Astrocyte of the hippocampus (primary cell): ENCODE measurements around the gene WDFY4.

ENCODE experiments used
- DNase-seq: peaks from one replicate; pipeline ENCODE4 v3.0.0; 2011; ENCODE audit warnings: low read depth, low spot score

WDFY4 gene

DNA sequence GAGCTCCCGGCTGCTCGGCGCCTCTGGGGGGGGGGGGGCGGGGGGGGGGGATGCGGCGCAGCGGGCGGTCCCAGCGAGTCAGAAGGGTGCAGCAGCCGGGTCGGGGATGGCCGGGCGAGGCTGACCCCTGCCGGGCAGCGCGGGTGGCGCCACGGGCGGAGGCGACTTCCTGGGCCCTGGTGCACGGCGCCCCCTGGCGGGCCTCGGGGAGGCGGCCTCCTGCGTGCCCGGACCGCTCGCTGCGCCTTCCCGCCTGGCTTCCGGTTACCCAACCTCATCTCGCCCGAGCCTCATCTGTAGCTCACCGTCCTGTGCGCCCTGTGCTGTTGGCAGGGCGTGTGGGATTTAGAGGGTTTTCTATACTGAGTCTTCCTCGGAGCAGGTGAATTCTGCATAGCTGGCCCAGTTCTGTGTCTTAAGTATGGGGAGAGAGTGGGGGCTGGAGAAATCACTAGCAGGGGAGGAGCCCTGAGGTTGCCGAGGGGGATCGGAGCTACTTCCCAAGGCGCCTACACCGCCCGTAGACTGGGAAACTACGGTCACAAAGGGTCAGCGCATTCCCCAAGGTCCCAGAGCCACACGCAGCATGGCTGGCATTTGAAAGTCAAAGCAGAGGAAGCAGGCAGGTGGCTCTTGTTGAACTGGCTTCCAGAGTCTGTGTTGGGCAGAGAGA is 28.3 kb upstream of the WDFY4 start:
- DNase-seq, result peak; percentile 98

DNA sequence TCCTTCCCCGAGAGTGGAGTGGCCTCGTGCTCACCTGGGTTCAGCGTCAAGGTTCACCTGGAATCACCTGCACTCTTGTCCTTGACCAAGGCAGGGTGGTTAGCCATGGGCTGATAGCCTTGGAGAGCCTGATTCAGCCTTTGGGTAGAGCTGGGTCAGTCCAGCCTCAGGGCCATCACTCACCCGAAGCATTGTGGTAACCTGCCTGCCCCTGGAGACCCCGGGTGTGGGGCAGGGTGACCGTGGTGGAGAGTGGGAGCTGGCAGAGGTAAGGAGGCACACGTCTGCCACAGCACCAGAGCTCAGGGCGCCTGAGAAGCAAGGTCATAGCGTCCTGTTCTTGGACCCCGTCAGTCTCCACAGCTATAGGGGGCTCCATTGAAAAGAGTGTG is 27.8 kb upstream of the WDFY4 start:
- DNase-seq, result no peak

DNA sequence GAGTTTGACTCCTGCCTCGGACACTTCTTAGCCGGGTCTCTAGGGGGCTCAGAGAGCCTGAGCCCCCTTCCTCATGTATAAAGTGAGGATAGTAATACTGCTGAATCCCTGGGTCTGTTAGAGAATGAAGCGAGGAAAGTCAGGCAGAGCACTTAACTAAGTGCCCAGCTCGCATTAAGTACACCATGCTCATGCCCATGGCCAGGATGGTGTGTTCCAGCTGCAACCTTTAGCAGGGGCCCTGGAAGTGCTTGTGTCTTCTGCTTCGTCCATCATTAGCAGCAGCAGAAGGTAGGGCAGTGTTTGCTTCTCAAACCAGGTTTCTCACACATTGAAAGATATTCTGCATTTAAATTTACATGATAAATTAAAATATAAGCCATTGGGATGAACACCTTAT is 27.3 kb upstream of the WDFY4 start:
- no peak for DNase-seq

DNA sequence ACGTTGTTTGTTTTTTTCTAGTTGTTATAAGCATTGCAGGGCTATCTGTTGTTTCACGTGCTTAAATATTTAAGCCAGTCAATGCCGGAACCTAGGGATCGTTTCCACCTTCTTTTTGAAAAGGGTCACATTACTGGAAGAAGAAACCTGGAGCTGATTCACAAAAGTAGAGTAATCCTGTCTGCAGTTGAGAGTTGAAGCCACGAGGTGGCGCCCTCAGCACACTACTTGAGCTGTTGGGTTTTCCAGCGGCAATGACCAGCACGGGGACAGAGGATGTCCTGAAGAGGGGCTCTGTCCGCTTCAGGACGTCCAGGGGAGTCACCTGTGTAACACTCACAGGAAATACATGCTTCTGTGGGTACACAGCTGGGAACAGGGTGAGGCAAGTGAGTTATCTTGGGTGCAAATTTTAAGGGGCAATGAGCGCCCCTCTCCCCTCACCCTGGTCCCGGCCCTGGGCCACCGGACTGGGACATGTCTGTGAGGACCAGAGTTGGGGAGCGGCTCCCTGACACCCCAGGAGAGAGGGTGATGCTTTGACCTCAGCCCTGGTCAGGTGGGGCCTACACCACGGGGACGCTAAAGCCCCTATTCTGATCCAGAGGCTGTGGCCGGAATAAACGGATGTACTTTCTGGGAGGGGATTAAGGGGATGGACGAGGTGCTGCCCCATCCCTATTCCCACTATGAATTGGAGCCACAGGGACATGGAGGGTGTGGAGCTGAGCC is 26.3 kb upstream of the WDFY4 start:
- DNase-seq, result peak; percentile 82

DNA sequence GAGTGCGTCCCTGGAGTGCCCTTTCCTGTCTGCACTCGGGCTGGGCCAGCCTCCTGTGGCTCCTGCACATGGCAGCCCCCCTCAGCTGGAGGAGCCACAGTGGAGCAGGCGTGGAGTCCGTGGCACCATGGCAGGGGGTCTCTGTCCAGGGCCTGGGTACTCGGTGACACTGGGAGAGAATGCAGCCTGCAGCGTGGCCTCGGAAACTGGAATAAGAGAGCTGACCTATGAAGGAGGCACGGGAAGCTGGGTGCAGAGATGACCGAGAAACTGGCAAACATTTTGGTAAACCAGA is 25.8 kb upstream of the WDFY4 start:
- no peak for DNase-seq

DNA sequence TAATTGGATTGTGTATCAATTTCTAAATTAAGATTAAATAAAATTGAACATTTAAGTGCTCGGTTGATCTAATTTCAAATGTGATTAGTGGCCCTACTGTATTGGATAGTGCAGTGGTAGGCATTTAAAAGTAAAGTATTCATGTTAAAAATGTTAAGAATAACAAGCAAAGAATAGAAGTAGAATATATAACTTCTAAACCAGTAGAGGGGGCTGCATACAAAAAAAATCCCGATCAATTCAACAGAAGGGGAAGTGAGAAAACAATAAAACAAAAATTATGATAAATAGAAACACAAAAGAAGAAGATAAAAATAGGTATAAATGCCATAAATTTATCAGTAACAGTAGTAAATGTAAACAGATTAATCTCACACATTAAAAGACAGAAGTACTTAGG is 24.9 kb upstream of the WDFY4 start:
- peak; percentile 18 for DNase-seq

DNA sequence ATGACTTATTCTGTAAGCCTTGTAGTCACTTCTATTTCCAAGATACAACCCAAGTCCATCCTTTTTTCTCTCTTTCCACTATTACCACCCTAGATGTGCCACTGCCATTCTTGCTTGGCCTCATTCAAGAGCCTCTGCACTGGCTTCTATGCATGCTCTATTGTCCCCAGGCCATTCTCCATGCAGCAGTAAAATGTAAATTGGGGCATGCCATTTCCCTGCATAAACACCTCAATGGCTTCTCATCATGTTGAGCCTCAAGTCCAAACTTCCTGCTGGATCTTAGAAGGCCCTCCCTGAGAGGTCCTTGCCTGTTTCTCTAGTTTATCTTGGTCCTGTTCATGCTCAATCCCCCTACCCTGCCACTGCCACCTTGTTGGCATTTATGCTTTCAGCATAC is 23.2 kb upstream of the WDFY4 start:
- DNase-seq, result no peak

DNA sequence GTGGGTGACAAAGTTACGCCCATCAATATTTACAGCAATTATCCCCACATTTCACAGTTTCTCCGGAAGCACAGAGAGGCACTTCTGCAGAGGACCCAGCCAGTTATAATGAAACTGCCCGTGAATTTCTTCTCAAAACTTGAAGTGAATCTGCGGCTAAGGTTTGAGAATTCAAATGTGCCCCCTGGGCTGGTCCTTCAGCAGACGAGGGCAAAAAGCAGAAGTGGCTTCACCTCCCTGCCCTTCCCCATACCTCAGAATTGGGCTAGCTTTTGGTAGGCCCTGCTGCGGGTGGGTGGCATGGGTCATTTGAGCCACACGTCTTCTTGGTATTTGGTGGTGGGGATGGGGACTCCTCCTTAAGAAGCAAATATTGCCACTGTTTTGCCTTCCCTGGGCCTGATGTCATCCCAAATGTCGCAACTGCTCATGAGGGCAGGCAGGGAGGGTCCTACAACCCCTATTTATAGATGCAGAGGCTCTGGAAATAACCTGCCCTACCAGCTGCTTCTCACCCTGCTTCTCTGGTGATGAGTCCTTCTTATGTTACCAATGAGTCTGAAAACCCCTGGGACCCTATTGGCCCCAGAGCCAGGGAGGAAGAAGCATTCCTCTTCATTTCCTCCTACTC is 16.6 kb upstream of the WDFY4 start:
- DNase-seq, result no peak

DNA sequence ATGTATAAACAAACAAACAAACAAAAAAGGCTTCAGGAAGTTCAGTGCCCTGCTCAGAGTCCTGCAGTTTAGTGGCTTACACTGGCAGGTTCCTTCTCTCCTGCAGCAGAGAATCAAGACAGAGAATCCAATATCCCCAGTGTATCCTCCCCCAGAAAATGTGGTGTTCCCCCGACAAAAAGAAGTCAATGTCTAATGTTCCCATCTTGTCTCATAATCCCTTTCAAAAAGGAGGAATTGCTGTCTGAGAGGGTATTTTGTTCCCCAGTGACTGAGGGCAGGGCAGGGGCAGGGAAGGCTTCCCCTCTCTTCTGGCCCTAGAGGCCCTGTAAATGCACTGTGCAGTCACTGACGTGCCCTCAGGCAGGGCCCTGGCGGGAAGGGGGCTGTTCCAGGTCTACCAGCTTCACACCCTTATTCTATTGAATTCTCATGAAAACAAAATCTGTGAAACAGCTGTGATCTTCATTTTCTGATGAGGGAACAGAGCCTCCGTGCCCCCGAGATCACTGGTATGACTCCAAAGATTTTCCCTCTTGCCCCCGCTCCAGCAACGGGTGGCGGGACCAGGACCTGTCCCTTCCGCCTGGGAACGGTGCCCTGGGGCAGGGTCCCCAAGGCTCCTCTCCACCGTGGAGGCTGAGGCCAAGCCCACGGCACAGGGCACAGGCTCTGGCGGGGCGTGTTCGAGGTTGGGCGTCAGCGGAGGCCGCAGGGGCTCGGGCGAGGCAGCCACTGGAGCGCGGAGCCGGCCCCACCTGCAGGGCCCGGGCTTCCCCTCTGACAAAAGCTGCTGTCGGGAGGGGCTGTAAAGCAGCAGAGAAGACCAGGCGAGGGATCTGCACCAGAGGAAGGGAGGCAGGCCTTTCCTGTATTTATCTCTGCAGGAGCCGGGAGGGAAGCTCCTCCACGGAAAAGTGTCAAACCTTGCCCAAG is 13.4 kb upstream of the WDFY4 start:
- no peak for DNase-seq

DNA sequence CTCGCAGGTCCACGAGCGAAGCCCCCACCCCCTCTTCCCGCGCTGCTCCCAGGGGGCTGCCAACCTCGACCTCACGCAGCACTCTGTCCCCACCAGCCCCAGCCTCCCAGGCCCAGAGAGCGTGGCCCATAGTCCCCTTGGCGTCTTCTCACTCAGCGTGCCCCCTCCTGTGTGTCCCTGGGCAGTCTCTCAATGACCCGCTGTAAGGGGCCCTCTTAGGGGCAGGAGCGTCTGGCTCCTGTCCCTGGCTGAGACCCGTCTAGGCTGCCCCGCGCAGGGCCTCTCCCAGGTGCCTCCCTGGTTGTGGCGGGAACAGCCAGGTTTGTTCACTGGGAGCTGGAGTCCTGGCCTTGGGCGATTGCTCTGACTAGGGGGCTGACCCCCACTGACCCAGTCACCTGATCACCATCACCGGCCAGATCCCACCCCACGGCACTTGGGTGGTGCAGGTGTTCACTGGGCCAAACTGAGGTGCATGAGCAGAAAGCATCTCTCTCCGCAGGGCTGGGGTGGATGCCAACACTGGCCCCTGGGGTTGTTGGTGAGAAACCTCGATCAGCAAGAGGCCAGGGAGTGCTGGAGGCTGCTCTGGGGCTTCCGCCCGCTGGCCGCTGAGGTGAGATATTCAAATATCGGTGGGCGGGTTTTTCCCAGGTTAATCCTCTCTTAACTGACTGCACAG is 12.6 kb upstream of the WDFY4 start:
- no peak for DNase-seq

DNA sequence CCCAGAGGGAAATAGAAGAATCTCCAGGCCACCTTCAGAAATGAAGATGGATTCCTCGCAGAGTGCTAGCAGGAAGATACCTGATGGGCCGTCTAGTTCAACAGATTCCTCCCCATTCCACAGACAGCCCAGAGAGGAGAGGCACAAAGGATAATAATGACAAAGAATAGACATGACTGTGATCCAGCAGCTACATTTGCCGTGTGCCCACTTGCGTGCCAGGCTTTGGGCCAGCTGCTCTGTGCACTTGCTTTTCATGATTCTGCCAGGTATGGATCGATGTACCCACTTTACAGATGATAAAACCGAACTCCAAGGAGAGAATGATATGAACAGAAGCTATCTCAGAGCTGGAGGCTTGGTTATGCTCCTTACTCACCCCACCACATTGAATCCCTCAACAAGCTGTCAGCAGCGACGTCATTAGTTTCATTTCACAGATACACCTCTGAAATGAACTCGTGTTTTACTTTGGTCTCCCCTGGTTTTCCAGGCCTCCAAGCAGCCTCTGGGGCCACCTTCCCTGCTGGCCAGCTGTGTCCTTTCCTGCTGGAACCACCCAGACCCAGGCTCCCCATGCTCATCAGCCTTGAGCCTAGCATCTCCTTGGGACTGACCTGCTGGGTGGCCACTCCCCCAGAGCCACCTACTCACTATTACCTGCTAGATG is 11.9 kb upstream of the WDFY4 start:
- no peak for DNase-seq

DNA sequence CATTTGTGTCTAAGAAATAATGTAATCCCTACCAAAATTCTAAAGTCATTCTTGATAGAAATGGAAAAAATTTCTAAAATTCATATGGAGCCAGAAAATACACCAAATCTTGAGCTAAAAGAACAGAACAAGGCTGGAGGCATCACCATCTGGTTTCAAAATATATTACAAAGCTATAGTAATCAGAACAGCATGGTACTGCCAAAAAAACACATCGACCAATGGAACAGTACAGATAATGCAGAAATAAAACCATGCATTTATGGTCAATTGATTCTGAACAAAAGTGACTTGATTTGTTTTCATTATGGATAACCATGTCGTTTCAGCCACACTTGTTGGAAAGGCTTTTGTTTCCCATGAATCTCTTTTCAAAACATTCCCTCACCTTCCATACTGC is 7.0 kb upstream of the WDFY4 start:
- no peak for DNase-seq

DNA sequence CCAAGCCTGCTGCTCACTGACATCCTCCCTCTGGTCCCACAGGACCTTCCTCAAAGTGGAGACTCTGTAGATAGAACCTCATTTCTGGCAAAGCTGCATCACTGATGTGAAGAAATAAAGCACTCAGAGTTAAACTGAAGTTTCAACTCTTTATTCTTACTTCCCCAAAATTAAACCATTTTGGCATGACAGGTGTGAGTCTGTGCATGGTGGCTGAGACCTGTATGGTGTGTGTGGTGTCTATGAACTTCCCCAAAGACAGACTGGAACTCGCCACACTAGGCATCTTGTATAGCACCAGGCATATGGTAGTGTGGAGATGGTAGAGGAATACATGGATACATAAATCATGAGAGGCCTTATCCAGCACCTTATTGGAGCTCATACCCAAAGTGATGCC is 6.6 kb upstream of the WDFY4 start:
- no peak for DNase-seq

DNA sequence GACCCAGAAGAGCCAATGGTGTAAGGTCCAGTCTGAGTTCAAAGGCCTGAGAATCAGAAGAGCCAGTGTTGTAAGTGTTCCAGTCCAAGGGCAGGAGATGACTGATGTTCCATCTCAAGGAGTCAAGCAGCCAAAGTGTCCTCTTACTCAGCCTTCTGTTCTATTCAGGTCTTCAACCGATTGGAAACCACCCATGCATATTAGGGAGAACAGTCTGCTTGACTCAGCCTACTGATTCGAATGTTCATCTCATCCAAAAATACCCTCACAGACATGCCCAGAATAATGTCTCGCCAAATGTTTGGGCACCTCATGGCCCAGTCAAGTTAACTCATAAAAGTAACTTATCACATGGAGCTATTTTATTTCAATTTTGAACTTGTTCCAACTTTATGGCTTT is 2.9 kb upstream of the WDFY4 start:
- DNase-seq, result no peak

DNA sequence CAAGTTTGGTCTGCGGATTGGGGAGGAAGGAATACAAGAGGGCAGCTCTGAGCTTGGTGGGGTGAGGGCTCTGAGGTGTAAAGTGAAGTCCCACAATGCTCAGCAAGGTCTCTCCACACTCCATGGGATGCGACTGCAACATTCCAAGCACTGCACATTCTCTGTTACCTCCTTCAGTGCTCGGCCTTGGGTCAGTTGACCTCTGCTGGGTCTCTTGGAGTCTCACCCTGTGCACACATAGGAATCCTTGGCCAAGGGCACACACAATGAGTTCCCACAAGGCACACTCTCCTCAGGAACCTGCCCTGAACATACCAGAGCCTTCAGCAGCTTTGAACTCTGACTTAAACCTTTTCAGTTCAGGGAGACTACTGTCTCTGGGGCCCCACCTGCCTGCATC is 2.4 kb upstream of the WDFY4 start:
- no peak for DNase-seq

DNA sequence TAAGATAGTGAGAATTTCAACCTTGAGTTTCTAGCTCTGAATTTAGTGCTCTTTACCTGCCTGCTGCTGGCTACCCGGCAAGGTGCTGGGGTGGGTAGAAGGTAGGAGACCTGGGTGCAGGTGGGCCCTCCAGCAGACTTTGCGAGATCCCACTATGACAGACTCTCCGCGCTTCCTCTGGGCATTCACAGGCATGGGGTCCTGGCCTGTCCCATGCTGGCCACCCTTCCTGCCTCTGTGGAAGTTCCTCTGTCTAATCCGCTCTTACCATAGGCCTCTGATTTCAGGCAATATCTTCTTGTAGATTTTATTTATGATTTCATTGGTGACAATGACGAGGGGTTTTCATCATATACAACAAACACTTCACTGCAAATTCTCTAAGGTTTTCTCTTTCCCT is 1.2 kb upstream of the WDFY4 start:
- no peak for DNase-seq

DNA sequence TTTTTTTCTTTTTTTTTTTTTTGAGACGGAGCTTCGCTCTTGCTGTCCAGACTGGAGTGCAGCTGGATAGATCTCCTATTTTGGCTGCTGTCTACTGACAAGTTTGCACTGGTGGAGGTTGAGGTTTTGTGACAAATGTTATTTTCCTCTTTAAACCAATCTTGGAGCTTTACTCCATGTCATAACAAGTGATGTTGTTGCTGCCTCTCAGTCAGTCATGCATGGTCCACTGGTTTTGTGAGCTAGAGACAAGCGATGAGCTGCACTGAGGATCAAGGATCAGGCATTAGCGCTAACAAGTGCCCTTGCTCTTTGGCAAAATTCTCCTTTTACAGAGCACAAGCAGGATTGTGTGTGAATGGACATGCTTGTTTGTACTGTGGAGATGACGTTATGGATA is 805 bp upstream of the WDFY4 start:
- no peak for DNase-seq

DNA sequence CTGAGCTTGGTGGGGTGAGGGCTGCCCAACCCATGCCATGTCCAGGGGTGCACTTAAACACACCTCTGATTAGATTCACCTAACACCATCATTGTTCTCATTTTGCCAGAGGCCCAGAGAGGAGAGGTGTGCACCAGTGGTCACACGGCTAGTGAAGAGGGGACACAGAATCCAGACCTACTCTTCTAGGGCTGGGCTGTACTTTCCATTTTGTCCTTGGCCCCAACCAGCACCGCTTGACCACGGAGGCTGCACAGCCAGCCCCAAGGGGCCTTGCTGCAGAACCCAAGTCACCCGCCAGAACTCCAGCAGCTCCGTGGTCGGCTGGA is 246 bp upstream of the WDFY4 start:
- no peak for DNase-seq

DNA sequence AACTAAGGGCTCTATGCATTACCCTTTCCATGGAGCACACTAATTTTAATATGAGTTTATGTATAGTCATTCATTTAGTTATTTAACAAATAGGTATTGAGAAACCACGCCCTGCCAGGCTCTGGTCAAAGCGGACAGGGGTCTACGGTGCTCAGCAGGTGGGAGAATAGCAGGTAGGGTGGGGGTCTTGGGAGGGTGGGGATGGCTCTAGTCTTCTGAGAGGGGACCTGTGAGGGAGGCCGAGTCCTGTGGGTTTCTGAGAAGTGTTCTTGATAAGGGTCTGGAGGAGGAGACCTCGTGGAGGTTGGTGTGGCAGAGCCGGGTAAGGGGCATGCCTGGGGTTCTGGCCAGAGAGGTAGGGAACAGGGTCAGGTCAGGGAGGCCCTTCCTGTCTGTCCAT is 1.1 kb downstream of the WDFY4 start:
- DNase-seq, result no peak

DNA sequence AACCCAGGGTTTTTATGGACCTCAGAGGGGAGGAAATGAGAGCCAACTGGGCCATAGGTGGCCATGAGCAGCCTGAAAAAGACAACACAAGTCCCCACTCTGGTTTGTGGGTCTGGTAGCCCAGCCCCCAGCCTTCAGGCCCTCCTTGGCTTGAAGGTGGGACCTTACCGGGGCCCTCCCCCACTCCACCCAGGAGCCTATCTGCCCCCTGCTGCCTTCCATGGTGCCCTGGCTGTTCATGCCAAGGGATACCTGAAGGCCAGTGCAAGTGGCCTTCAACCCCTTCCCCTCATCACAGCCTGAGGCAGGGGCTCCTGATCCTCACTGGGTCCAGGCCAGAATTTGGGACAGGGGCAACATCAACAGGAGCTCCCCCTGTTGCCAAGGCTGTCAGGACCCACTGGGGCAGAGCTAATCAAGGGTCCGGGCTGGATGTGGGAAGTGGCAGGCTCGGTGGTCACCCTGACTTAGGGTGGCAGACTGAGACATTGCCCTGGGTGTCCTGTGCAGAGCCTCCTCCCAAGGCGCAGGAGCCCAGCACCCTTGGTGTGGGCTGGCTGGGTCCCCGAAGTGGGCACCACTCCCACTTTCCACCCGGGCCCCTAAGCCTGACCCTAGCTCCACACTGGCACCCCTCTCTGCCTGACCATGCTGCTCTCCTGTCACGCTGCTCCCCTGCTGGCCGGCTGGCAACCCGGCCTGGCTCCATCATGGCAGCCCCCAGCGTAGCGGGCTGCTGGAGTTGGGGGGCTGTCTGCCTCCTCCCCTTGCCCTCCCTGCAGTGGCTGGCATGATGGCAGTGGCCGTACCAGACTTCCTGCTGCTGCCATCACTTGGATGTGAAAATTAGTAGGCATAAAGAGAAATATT is 6.4 kb downstream of the WDFY4 start:
- DNase-seq, result no peak
